HEK293T (cell line): ENCODE results near the gene KRTAP10-8.

ENCODE experiments used
- ARNT ChIP-seq: fragments of 450-650 bp; IDR thresholded peaks from 2 replicates; pipeline ENCODE4 v1.6.1; 2017; ENCODE audit warnings: mild to moderate bottlenecking
- BHLHE40 ChIP-seq: fragments of 450-650 bp; IDR thresholded peaks from 2 replicates; pipeline ENCODE4 v1.6.1; 2016; ENCODE audit warnings: mild to moderate bottlenecking, moderate library complexity, borderline replicate concordance
- ELF4 ChIP-seq: fragments of 450-650 bp; IDR thresholded peaks from 2 replicates; pipeline ENCODE4 v1.6.1; 2017; ENCODE audit warnings: antibody characterized with exemption
- FOXA1 ChIP-seq: fragments of 450-650 bp; IDR thresholded peaks from 2 replicates; pipeline ENCODE4 v1.6.1; 2016; ENCODE audit warnings: mild to moderate bottlenecking
- FOXK2 ChIP-seq: fragments of 450-650 bp; IDR thresholded peaks from 2 replicates; pipeline ENCODE4 v1.6.1; 2016; ENCODE audit warnings: mild to moderate bottlenecking
- FOXM1 ChIP-seq: fragments of 450-650 bp; IDR thresholded peaks from 2 replicates; pipeline ENCODE4 v1.6.1; 2017; ENCODE audit warnings: mild to moderate bottlenecking, borderline replicate concordance
- NFRKB ChIP-seq: fragments of 450-650 bp; IDR thresholded peaks from 2 replicates; pipeline ENCODE4 v1.6.1; 2016; ENCODE audit warnings: mild to moderate bottlenecking, moderate library complexity
- SP1 ChIP-seq: fragments of 450-650 bp; IDR thresholded peaks from 2 replicates; pipeline ENCODE4 v1.6.1; 2017
- SUZ12 ChIP-seq: fragments of 450-650 bp; IDR thresholded peaks from 2 replicates; pipeline ENCODE4 v1.6.1; 2016; ENCODE audit warnings: mild to moderate bottlenecking
- TARDBP ChIP-seq: fragments of 450-650 bp; IDR thresholded peaks from 2 replicates; pipeline ENCODE4 v1.6.1; 2016
- TF ChIP-seq, protein P1 (sequence below): fragments of 450-650 bp; IDR thresholded peaks from 2 replicates; pipeline ENCODE4 v1.6.1; 2016

GRCh38 chr21:44618909-44619308, 7.0 kb downstream of the KRTAP10-8 start:
- TF ChIP-seq FOXA1: no peak
- no peak for TF ChIP-seq TARDBP
- TF ChIP-seq FOXM1: no peak
- TF ChIP-seq, protein P1, sequence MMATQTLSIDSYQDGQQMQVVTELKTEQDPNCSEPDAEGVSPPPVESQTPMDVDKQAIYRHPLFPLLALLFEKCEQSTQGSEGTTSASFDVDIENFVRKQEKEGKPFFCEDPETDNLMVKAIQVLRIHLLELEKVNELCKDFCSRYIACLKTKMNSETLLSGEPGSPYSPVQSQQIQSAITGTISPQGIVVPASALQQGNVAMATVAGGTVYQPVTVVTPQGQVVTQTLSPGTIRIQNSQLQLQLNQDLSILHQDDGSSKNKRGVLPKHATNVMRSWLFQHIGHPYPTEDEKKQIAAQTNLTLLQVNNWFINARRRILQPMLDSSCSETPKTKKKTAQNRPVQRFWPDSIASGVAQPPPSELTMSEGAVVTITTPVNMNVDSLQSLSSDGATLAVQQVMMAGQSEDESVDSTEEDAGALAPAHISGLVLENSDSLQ: no peak
- no peak for TF ChIP-seq BHLHE40
- no peak for TF ChIP-seq NFRKB
- no peak for TF ChIP-seq SP1
- no peak for TF ChIP-seq FOXK2
- TF ChIP-seq SUZ12: no peak
- no peak for TF ChIP-seq ARNT
- TF ChIP-seq ELF4: no peak
